Stimulated activated naive CD4-positive, alpha-beta T cell treated with Interleukin-2 at 50 U/mL for 16 hours (primary cell): ENCODE measurements around the gene NPIPA5.
"Not testable (repeated sequence)": the region's sequence is repeated elsewhere in the genome, so short reads cannot be mapped to it uniquely, and the experiment has no call there.

ENCODE experiments used
- DNase-seq: peaks from one replicate; lab custom pipeline; 2025; lab: John Stamatoyannopoulos, UW

Gene NPIPA5

DNA sequence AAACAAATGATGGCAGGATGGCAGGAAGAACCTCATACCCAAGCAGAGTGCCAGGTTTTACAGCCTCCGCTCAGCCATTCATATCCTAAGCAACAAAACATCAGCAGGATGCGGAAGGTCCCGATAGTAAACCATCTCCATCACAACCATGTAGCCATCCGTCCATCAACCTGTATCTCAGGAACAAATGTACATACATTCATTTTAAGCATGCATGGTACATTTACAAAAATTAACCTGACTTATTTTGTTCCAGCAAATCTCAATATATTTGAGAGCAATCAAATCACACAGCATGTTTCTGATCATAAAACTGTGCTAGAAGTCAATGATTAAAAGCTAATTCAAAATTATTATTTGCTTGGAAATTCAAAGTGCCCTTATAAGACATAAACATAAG lies at the start of gene NPIPA5:
NPIPA5 (minus strand) TSS at position 101 of the 400 bp plus-strand sequence; CDS start at position 101, 0 bp downstream.
- DNase-seq: not testable (repeated sequence)

DNA sequence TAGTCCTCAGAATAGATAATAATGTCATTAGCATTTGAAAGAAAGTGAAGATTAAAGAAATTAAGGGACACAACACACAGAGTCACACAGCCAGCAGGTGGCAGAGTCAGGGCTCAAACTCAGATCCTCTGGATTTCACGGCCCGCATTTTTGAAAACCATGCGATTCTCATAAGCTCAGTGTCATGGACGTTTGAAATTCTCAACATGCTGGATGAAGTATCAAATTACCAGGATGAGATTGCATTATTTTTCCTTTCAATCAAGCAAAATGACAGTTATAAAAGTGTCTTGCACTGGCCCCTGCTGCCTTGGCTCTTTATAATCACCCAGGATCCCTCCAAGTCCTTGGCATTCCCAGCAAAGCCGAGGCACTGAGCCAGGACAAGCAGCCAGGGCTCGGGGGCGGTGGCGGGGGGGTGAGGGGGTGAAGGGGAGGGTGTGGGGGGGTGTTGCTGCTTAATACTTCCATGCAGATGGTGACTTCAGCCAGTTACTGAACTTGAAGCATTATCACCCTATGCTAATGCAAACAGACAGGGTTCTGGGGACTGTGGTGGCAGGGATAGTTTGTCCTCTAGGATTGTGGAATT lies 49.6 kb upstream of the NPIPA5 start:
- peak; percentile 25 for DNase-seq

DNA sequence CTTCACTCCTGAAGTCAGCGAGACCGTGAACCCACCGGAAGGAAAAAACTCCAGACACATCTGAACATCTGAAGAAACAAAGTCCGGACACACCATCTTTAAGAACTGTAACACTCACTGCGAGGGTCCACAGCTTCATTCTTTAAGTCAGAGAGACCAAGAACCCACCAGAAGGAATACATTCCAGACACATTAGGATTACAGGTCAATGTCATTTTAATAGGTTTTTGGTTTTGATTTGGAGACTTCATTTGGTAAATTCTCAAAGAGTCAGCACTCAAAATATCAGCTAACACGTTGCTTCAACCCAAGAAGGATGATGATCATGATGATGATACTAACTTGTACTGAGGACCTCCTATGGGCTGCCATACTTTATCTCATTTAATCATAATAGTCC lies 48.7 kb upstream of the NPIPA5 start:
- no peak for DNase-seq

DNA sequence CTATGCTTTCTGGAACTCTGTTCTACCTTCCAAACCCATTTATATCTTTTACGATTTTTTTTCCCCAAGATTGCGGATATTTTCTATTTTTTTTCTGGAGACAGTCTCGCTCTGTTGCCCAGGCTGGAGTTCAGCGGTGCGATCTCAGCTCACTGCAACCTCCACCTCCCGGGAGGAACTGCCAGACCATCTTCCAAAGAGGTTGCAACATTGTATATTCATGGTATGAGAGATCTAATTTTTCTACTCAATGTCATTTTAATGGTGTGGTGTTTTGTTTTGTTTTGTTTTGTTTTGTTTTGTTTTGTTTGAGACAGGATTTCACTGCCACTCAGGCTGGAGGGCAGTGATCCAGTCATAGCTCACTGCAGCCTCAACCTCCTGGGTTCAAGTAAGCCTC lies 47.8 kb upstream of the NPIPA5 start:
- DNase-seq: no peak

DNA sequence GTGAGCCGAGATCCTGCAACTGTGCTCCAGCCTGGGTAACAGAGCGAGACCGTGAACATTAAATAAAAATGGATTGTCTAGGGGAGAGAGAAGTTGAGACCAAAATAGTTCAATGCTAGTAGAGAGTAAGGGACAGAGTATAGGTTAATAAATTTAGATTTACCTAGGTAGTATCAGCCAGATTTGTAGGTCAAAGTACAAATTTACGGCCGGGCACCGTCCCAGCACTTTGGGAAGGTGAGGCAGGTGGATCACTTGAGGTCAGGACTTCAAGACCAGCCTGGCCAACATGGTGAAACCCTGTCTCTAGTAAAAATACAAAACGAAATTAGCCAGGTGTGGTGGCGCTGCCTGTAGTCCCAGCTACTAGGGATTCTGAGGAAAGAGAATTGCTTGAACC lies 44.1 kb upstream of the NPIPA5 start:
- no peak for DNase-seq

DNA sequence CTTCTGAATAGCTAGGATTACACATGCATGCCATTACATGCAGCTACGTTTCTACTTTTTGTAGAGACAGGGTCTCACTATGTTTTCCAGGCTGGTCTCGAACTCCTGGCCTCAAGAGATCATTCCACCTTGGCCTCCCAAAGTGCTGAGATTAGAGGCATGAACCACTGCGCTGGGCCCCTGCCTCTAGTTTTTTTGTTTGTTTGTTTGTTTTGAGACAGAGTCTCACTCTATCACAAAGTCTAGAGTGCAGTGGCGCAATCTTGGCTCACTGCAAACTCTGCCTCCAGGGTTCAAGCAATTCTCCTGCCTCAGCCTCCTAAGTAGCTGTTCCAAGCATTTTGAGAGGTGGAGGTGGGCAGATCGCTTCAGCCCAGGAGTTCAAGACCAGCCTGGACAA lies 43.6 kb upstream of the NPIPA5 start:
- DNase-seq: not testable (repeated sequence)

DNA sequence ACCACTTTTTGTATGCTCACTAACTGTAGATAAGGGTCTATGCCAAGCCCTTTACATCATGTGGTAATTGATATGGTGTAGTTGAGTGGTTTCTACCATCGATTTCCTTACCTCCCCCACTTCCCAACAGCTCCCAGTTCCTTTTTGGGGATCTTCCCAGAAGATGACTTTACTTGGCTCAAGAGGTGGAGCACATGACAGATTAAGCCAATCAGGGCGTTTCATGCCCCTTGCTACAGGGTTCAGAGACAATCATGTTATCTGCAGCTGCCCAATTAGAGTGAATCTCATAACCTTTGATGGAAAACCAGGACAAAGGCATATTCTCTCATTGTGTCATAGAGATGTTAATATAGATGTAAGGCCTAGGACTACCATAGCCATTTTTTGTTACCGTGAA lies 40.1 kb upstream of the NPIPA5 start:
- no peak for DNase-seq

DNA sequence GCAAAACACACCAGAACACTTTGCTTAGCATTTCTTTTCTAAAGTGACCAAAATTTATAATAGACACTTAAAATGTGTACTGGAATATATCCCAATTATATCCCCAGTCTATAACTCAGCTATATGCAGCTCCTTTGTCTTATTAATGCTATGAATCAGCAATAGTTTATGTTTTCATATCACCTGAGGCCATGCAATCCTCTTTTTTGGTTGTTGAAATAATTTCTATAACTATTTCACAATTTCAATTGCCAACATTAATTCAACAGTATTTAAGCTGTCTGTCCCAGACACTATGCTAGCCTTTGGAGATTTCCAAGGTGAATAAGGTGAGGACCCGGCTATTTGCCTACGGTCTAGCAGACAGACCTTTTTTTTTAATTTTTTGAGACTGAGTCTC lies 39.1 kb upstream of the NPIPA5 start:
- DNase-seq: no peak

DNA sequence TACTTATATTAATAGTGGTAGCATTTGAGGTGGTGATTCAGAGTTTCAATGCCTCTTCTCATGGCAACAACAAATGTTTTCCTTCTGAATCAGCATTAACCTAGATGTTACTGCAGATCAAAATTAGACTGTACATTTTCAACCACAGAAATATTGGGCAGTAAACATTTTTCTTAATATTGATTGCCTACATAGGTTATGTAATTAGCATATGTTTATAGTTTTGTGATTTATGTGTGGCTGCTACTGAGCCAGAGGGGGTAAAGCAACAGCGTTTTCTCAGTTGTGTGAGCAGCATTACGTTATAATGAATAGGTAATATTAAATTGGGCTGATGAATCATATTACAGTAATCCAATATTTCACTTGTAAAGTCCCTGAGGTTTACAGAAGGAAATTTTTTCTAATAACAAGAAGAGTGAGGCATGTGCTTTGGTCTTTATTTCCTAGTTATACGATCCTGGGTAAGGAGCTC lies 37.5 kb upstream of the NPIPA5 start:
- no peak for DNase-seq

DNA sequence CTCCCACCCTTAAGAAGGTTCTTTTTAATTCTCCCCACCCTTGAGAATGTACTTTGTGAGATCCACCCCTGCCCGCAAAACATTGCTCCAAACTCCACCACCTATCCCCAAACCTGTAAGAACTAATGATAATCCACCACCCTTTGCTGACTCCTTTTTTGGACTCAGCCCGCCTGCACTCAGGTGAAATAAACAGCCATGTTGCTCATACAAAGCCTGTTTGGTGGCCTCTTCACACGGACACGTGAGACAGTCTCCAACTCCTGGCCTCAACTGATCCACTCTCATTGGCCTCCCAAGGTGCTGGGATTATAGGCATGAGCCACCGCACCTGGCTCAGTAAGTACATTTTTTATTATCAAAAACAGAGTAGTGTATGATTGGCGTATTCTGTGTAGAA lies 31.4 kb upstream of the NPIPA5 start:
- DNase-seq: not testable (repeated sequence)

DNA sequence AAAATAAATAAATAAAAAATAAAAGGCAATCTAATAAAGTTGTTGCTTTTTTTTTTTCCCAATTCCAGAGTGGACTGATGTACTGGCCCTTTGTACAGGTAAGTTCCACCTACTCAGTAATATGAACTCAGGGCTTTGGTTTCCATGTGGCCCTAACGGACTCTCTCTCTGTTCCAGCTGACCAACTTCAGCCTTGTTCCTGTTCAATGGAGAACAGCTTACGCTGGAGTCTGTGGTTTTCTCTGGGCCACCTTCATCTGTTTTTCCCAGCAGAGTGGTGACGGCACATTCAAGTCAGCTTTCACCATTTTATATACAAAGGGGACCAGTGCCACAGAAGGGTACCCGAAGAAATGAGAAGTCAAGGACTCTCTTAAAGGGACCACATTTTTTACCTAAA lies 29.7 kb upstream of the NPIPA5 start:
- not testable (repeated sequence) for DNase-seq

DNA sequence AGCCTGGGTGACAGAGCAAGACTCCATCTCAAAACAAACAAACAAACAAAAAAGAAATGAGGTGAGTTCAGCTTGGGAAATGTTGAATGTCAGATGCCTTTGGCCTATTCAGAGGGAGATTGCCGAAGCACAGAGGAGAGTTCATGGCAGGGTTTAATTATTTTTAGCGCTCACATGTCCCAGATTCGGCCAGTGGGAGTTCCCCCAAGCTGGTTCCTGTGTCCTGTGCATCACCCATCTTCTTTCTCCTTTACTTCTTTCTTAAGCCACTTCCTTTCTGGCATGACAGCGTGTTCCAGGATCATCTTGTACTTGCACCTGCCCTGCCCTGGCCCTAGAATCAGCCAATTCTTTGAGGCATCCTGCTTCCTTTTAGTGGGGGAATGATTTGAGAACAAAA lies 26.7 kb upstream of the NPIPA5 start:
- no peak for DNase-seq

DNA sequence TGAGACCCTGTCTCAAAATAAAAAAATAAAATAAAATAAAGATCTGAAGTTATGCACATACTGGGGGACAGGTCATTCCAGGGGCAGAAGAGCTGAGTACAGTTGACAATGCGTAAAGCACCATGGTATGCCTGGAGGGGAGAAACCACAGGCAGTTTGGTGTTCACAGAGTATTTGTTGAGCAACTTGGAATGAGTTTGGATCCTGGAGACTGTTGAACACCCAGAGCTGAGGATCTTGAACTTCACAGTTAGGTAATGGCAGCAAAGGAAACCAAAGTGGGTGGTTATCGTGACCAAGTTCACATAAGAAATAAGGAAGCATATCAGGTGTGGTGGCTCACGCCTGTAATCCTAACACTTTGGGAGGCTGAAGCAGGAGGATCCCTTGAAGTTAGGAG lies 26.0 kb upstream of the NPIPA5 start:
- not testable (repeated sequence) for DNase-seq

DNA sequence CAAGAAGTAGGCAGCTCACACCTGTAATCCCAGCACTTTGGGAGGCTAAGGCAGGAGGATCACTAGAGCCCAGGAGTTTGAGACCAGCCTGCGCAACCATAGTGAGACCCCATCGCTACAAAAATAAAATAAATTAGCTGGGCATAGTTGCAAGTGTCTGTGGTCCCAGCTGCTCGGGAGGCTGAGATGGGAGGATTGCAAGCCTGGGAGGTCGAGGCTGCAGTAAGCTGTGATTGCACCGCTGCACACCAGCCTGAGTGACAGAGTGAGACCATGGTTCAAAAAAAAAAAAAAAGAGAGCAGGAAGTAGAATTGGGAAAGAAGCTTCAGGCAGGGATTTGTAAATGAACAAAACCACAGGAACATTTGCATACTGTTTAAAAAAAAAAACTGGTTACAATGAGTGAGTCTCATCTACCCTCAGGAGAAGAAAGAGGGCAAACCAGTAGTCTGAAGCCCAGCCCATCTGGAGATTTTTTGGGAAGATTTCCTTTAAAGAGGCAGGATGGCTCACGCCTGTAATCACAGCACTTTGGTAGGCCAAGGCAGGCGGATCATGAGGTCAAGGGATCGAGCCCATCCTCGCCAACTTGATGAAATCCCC lies 25.4 kb upstream of the NPIPA5 start:
- DNase-seq: no peak

DNA sequence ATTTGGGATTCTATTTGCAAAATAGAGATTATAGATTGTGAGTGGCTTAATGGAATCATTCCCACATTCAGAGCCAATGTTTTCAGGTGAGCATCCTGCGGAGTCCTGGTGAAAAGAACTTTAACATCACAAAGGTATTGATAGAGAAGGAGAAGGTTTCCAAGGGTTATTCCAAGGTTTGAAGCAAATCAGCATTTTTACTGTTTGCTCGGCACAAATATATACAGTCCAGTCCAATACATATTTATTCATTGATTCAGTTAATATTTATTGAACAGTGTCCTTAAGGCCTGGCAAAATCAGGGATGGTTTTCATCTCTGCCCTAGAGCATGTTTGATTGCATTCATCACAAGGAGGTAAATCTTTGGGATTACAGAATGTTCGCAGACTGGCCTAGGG lies 23.9 kb upstream of the NPIPA5 start:
- no peak for DNase-seq

DNA sequence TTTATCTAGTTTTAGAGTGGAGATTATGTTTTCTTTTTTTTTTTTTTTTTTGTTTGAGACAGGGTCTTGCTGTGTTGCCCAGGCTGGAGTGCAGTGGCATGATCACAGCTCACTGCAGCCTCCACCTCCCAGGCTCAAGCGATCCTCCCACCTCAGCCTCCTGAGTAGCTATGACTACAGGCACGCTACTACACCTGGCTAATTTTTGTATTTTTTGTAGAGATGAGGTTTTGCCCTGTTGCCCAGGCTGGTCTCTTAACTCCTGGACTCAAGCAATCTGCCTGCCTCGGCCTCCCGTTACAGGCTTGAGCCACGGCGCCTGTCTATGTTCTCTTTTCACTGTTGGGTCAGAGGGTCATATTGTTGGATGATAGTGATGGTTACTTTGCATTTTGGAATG lies 22.2 kb upstream of the NPIPA5 start:
- DNase-seq: not testable (repeated sequence)

DNA sequence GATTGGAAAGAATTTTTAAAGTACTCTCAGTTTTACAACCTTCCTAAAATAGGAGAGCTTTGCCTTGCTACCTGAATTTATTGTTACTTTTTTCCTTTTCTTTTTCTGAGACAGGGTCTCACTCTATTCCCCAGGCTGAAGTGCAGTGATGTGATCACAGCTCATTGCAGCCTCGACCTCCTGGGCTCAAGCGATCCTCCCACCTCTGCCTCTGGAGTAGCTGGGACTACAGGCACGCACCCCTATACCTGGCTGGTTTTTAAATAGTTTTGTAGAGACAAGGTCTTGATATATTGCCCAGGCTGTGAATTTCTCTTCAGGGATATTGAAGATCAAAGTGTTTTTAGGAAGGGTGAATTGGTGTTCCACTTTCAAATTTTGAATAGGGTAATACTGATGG lies 21.2 kb upstream of the NPIPA5 start:
- DNase-seq: no peak

DNA sequence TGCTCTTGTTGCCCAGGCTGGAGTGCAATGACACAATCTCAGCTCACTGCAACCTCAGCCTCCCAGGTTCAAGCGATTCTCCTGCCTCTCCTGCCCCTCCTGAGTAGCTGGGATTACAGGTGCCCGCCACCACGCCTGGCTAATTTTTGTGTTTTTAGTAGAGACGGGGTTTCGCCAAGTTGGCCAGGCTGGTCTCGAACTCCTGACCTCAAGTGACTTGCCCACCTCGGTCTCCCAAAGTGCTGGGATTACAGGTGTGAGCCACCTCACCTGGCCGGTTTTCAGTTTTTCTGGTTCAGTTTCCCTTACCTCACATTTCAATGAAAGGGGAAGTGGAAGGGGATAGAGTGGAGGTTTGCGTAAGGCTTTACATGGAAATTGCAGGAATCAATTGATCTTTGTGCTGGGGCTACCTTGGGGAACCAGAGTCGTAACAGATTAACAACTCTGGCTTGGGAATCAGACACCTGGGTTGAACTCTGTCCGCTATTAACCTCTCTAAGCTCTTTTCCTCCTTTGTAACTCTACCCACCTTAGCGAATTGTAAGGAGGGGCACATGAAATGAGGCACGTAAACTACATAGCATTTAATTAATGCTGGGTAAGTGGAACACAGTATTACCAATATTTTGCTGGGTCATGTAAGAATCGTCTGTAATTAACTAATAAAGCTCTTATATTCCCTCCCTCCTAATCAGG lies 20.7 kb upstream of the NPIPA5 start:
- no peak for DNase-seq

DNA sequence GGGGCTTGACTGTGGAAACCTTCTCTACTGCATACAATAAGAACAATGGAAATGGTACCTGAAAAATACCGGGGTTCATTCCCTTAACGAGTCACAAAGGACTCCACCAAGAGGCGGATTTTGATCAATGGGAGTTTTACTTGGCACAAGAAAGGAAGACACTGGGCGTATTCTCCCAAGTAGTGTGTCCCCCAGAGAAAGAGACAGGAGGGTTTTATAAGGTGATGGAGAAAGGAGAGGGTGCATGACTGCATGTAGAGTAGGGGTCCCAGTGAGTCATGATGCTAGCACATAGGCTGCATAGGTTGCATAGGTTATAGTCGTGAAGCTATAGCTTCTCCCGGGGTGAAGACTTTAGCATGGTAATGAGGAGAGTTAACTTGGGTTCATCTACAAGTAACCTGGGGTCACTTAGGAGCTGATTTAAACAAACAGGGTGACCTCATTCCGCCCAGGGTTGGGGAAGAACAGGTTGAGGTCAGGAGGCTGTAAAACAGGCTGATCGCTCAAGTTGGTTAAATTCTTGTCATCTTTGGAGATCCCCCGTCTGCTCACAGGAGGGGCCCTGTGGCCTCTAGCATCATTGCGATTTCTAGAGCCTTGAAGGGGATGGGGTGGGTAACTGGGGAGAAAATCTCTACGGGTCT lies 19.0 kb upstream of the NPIPA5 start:
- DNase-seq: no peak

DNA sequence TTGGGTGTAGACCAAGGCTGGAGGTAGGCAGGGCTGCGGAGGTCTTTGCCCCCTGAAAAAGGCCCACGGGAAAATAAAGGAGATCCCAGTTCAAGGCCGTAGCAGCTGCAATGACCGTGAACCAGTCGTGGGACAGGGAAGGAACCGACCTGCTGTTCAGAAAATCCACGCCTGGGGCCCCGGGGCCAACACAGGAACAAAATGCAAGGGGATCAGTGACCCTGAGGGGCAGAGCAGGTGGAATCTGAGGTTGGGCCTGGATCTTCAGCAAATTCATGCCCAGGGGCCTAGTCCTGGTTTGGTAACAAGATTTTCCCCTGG lies 18.4 kb upstream of the NPIPA5 start:
- DNase-seq: not testable (repeated sequence)

DNA sequence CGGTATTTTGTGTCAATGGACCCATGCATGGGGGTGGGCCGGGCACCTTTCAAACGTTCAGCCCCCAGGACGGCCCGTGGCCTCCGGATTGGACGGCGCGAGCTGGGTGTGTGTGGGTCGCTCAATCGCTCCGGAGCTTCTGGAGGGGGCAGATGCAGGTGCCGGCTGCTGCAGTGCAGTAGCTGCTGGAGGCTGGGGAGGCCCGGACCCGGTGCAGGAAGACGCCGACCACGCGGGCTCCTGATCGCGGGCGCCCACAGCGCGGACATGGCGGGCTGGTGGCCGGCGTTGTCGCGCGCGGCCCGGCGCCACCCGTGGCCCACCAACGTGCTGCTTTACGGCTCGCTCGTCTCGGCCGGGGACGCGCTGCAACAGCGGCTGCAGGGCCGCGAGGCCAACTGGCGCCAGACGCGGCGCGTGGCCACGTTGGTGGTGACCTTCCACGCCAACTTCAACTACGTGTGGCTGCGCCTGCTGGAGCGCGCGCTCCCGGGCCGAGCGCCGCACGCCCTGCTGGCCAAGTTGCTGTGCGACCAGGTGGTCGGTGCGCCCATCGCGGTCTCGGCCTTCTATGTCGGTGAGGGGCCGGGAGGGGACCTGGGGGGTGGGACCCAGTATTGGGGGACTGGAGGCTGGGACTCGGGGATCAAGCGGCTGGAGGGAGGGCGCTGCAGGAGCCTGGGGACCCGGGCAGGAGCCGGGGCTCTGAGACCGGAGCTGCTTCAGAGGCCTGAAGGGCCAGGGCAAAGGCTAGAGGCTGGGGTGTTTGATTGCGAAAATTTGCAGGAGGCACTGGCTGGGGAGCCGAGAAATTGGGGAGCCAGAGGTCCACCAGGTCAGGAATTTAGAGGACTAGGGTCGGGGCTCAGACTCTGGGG lies 17.8 kb upstream of the NPIPA5 start, which contains the start of gene MPV17L:
MPV17L (plus strand) TSS at position 124 of the 878 bp plus-strand sequence; CDS start at position 268, 144 bp downstream.
- not testable (repeated sequence) for DNase-seq

DNA sequence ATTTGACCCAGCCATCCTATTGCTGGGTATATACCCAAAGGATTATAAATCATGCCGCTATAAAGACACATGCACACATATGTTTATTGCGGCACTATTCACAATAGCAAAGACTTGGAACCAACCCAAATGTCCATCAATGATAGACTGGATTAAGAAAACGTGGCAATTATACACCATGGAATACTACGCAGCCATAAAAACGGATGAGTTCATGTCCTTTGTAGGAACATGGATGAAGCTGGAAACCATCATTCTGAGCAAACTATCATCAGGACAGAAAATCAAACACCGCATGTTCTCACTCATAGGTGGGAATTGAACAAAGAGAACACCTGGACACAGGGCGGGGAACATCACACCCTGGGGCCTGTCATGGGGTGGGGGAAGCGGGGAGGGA lies 14.9 kb upstream of the NPIPA5 start:
- not testable (repeated sequence) for DNase-seq
